ENCODE data around the gene GALNT10. TPM values are rescaled to one million over a fixed set of nuclear protein-coding genes. Genes with fewer than 3 reads are reported as not detected.

Gene GALNT10
- total RNA-seq, 4 donors from 2014 or later, result 5.7 to 25.2 (median 9.7) TPM

GRCh38 chr5:154406826-154407225, 216.3 kb downstream of the GALNT10 start:
- no peak for DNase-seq (ENCODE audit: low spot score in 2 of 2)
- intact Hi-C loops (cut with DNase I; ENCODE audit: low total_unique reads), result loop anchor here (5.0 to 10.0 kb wide), 2 partner anchors 335 to 432 kb away; no protein-coding TSS in a partner anchor
- WGBS, 2 donors, result 97 to 100% methylated on average over 4 of the region's 4 CpGs
- no peak overlapping the region for H3K4me3 ChIP-seq (ENCODE audit: low read depth, poor library complexity, severe bottlenecking)
- TF ChIP-seq POLR2A (IDR thresholded peaks at IDR 0.05) (no peak), CTCF (IDR thresholded peaks at IDR 0.05) (no peak)

GRCh38 chr5:154408811-154409210, 218.3 kb downstream of the GALNT10 start:
- no peak overlapping the region for H3K4me3 ChIP-seq (ENCODE audit: low read depth, poor library complexity, severe bottlenecking)
- intact Hi-C loops (cut with DNase I; ENCODE audit: low total_unique reads), result loop anchor here (5.0 to 10.0 kb wide), 2 partner anchors 337 to 434 kb away; no protein-coding TSS in a partner anchor
- TF ChIP-seq POLR2A (IDR thresholded peaks at IDR 0.05) (no peak), CTCF (IDR thresholded peaks at IDR 0.05) (no peak)
- WGBS, 2 donors, result 83 to 84% methylated on average over 6 of the region's 6 CpGs
- DNase-seq (ENCODE audit: low spot score in 2 of 2), result peak in 1 of 2 donors; percentile 36

GRCh38 chr5:154409230-154409840, 218.8 kb downstream of the GALNT10 start:
- TF ChIP-seq CTCF (IDR thresholded peaks at IDR 0.05), result no peak
- no peak for TF ChIP-seq POLR2A (IDR thresholded peaks at IDR 0.05)
- WGBS, 2 donors, result 93 to 94% methylated on average over 15 of the region's 15 CpGs
- peak in 1 of 2 donors; percentile 66 for DNase-seq (ENCODE audit: low spot score in 2 of 2)
- intact Hi-C loops (cut with DNase I; ENCODE audit: low total_unique reads), result loop anchor here (5.0 to 10.0 kb wide), 2 partner anchors 337 to 435 kb away; no protein-coding TSS in a partner anchor
- H3K4me3 ChIP-seq (ENCODE audit: low read depth, poor library complexity, severe bottlenecking), result no peak overlapping the region

- TF ChIP-seq POLR2A (IDR thresholded peaks at IDR 0.05) (no peak), CTCF (IDR thresholded peaks at IDR 0.05) (no peak)
- H3K4me3 ChIP-seq (ENCODE audit: low read depth, poor library complexity, severe bottlenecking), result no peak overlapping the region
- intact Hi-C loops (cut with DNase I; ENCODE audit: low total_unique reads), result no loop called here
- peak in 1 of 2 donors; percentile 4 for DNase-seq (ENCODE audit: low spot score in 2 of 2)
These were observed 219.5 kb downstream of the GALNT10 start for GRCh38 chr5:154410008-154410407.

- TF ChIP-seq POLR2A (IDR thresholded peaks at IDR 0.05) (no peak), CTCF (IDR thresholded peaks at IDR 0.05) (no peak)
- WGBS, 2 donors, result 83 to 88% methylated on average over 6 of the region's 6 CpGs
- intact Hi-C loops (cut with DNase I; ENCODE audit: low total_unique reads), result no loop called here
- peak in 1 of 2 donors; percentile 50 for DNase-seq (ENCODE audit: low spot score in 2 of 2)
- no peak overlapping the region for H3K4me3 ChIP-seq (ENCODE audit: low read depth, poor library complexity, severe bottlenecking)
These were observed 220.3 kb downstream of the GALNT10 start for GRCh38 chr5:154410786-154411185.

GRCh38 chr5:154411338-154411737, 220.8 kb downstream of the GALNT10 start:
- intact Hi-C loops (cut with DNase I; ENCODE audit: low total_unique reads), result no loop called here
- WGBS, 2 donors, result 94 to 100% methylated on average over 5 of the region's 5 CpGs

More at GRCh38 chr5:154411338-154411737, 220.8 kb downstream of the GALNT10 start:
- DNase-seq (ENCODE audit: low spot score in 2 of 2), result peak in 1 of 2 donors; percentile 50
- no peak overlapping the region for H3K4me3 ChIP-seq (ENCODE audit: low read depth, poor library complexity, severe bottlenecking)
- TF ChIP-seq CTCF (IDR thresholded peaks at IDR 0.05) (no peak), POLR2A (IDR thresholded peaks at IDR 0.05) (no peak)

Measured in lower leg skin (tissue), 4 donors.